Duodenal mucosa (tissue), 2 donors: ENCODE measurements around the gene CHRM5.

Experiments
- H3K27ac ChIP-seq: one replicate; pipeline ENCODE4 v1.7.0; 2013; ENCODE audit warnings: low read depth, low read length
- H3K27me3 ChIP-seq, 2 donors: one replicate each; pipeline ENCODE4 v1.7.0; 2013; ENCODE audit warnings: low read length in 2 of 2, control low read depth in 1 of 2; ENCODE audit not compliant: insufficient read depth in 2 of 2, control insufficient read depth in 1 of 2
- H3K36me3 ChIP-seq, 2 donors: one replicate each; pipeline ENCODE4 v1.7.0; 2013; ENCODE audit warnings: low read length in 2 of 2, control low read depth in 1 of 2; ENCODE audit not compliant: insufficient read depth in 2 of 2, control insufficient read depth in 1 of 2
- H3K4me1 ChIP-seq, 2 donors: one replicate each; pipeline ENCODE4 v1.7.0; 2013; ENCODE audit warnings: low read length in 2 of 2, control low read depth in 1 of 2; ENCODE audit not compliant: insufficient read depth in 2 of 2, control insufficient read depth in 1 of 2
- H3K4me3 ChIP-seq, 2 donors: one replicate each; pipeline ENCODE4 v1.7.0; 2013; ENCODE audit warnings: low read length in 2 of 2, low read depth in 1 of 2
- H3K9ac ChIP-seq, 2 donors: one replicate each; pipeline ENCODE4 v1.7.0; 2013; ENCODE audit warnings: low read length in 2 of 2, low read depth in 1 of 2
- H3K9me3 ChIP-seq, 2 donors: one replicate each; pipeline ENCODE4 v1.7.0; 2013; ENCODE audit warnings: low read length in 2 of 2, control low read depth in 1 of 2; ENCODE audit not compliant: control insufficient read depth in 1 of 2

Gene CHRM5

DNA sequence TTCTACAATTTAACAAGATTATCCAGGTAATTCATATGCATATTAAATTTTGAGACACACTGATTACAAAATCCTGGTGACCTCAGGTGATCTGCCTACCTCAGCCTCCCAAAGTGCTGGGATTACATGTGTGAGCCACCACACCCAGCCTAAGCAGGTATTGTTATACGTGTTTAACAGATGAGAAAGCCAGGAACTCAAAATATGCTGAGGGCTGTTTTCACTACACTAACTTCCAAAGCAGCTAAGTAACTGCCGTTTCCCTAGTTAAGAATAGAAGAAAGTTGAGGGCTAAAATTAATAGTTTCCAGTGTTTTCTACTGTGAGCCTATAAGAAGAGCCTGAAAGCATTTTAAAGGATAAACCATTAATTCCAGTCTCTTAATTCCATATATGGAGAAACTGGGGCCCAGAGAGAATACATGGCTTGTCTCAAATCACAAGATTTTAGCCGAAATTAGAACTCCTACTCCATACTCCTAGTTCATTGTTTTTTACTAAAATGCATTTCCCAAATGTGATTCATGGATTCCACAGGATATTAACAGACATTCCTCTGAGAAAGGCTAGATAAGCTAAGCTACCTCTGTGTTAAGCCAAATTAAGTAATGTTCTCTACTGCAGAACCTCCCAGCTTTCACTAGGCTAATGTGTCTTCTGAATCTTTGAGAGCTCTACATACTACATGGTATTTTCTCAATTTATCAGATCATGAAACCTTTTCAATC is 87.7 kb downstream of the CHRM5 start:
- no peaks in the 10 kb centered on the region for H3K27me3 ChIP-seq
- H3K36me3 ChIP-seq: no peaks in the 10 kb centered on the region
- H3K9me3 ChIP-seq: peaks cover 0 to 4% of the 10 kb centered on the region in 2 donors
- H3K9ac ChIP-seq: no peak overlapping the region
- no peak overlapping the region for H3K4me3 ChIP-seq
- H3K4me1 ChIP-seq: no peaks in the 10 kb centered on the region
- H3K27ac ChIP-seq: no peak overlapping the region

- H3K27me3 ChIP-seq: no peaks in the 10 kb centered on the region
- no peak overlapping the region for H3K27ac ChIP-seq
- H3K9me3 ChIP-seq: peaks cover 0 to 3% of the 10 kb centered on the region in 2 donors
- H3K9ac ChIP-seq: no peak overlapping the region
- no peaks in the 10 kb centered on the region for H3K36me3 ChIP-seq
- H3K4me3 ChIP-seq: no peak overlapping the region
- no peaks in the 10 kb centered on the region for H3K4me1 ChIP-seq
Measured at GRCh38 chr15:34056911-34057310, 88.6 kb downstream of the CHRM5 start.

- Histone ChIP-seq H3K4me1 (no peaks in the 10 kb centered on the region), H3K27ac (no peak overlapping the region)
Measured at GRCh38 chr15:34059476-34059875, 91.2 kb downstream of the CHRM5 start.

GRCh38 chr15:34059946-34060345 is 91.6 kb downstream of the CHRM5 start:
- Histone ChIP-seq H3K36me3 (no peaks in the 10 kb centered on the region), H3K27me3 (no peaks in the 10 kb centered on the region), H3K9ac (no peak overlapping the region), H3K9me3 (no peaks in the 10 kb centered on the region), H3K4me3 (no peak overlapping the region), H3K4me1 (no peaks in the 10 kb centered on the region), H3K27ac (no peak overlapping the region)

More at GRCh38 chr15:34059476-34059875, 91.2 kb downstream of the CHRM5 start:
- Histone ChIP-seq H3K9me3 (no peaks in the 10 kb centered on the region), H3K4me3 (no peak overlapping the region), H3K27me3 (no peaks in the 10 kb centered on the region), H3K36me3 (no peaks in the 10 kb centered on the region), H3K9ac (no peak overlapping the region)

GRCh38 chr15:34064438-34064837 is 96.1 kb downstream of the CHRM5 start:
- H3K36me3 ChIP-seq: no peaks in the 10 kb centered on the region
- H3K4me3 ChIP-seq: no peak overlapping the region
- H3K27ac ChIP-seq: no peak overlapping the region
- H3K27me3 ChIP-seq: no peaks in the 10 kb centered on the region
- no peaks in the 10 kb centered on the region for H3K4me1 ChIP-seq
- H3K9ac ChIP-seq: no peak overlapping the region
- no peaks in the 10 kb centered on the region for H3K9me3 ChIP-seq

DNA sequence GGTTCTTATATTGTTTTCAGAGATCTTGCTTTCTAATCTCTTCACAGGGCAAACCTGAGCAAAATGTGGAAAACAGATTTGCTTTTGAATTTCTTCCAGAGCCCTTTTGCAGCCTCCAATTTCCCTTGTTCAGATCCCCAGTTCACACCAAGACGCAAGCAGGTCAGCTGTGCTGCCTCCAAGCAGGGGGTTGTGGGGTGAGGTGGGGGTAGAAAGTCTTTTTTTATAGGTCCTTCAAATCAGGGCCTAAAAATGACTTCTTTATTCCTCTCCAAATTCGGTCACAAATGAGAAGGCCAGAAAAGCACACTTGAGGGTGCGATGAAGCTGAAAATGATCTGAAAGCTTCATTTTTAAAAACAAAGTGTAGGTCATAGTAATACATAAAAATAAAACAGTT is 97.0 kb downstream of the CHRM5 start:
- no peak overlapping the region for H3K27ac ChIP-seq
- H3K27me3 ChIP-seq: no peaks in the 10 kb centered on the region

DNA sequence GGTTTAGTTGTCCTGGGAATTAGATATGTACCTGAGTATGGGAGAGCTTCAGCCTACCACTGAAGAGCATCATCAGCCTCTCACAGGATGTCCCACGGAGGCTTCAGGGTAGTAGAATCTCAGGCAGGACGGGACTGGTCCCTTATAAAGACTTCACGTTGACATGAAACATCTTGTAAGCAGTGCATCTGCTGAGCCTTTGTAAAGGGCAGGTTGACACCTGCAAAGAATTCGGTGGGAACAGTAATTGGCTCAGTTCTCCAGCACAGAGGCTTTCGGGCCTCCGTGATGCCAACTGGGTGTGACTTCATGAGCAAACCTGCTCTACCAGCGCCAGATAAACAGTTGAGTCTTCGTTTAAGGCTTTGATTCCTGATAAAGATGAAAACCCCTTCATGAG is 97.6 kb downstream of the CHRM5 start:
- H3K9me3 ChIP-seq: no peaks in the 10 kb centered on the region

More for the DNA sequence above, 97.0 kb downstream of the CHRM5 start:
- no peaks in the 10 kb centered on the region for H3K36me3 ChIP-seq
- no peaks in the 10 kb centered on the region for H3K4me1 ChIP-seq
- no peak overlapping the region for H3K9ac ChIP-seq
- no peaks in the 10 kb centered on the region for H3K9me3 ChIP-seq
- H3K4me3 ChIP-seq: no peak overlapping the region

DNA sequence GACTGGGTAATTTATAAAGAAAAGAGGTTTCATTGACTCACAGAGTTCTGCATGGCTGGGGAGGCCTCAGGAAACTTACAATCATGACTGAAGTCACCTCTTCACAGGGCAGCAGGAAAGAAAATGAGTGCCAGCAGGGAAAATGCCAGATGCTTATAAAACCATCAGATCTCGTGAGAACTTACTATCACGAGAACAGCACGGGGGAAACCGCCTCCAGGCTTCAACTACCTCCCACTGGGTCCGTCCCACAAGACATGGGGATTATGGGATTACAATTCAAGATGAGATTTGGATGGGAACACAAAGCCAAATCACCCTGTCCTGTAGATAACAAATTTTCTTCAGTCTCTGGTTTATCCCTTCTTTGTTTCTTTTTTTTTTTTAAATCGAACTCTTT is 101.7 kb downstream of the CHRM5 start:
- no peak overlapping the region for H3K27ac ChIP-seq
- H3K4me1 ChIP-seq: no peaks in the 10 kb centered on the region

More for the DNA sequence above, 97.6 kb downstream of the CHRM5 start:
- Histone ChIP-seq H3K9ac (no peak overlapping the region), H3K4me1 (no peaks in the 10 kb centered on the region), H3K4me3 (no peak overlapping the region), H3K36me3 (no peaks in the 10 kb centered on the region), H3K27me3 (no peaks in the 10 kb centered on the region), H3K27ac (no peak overlapping the region)

GRCh38 chr15:34076785-34077184 is 108.5 kb downstream of the CHRM5 start:
- Histone ChIP-seq H3K27ac (no peak overlapping the region), H3K4me1 (no peaks in the 10 kb centered on the region), H3K36me3 (no peaks in the 10 kb centered on the region), H3K9me3 (no peaks in the 10 kb centered on the region), H3K9ac (no peak overlapping the region), H3K27me3 (no peaks in the 10 kb centered on the region), H3K4me3 (no peak overlapping the region)

More for the DNA sequence above, 101.7 kb downstream of the CHRM5 start:
- H3K36me3 ChIP-seq: no peaks in the 10 kb centered on the region
- H3K27me3 ChIP-seq: no peaks in the 10 kb centered on the region
- H3K9ac ChIP-seq: no peak overlapping the region
- H3K9me3 ChIP-seq: no peaks in the 10 kb centered on the region
- H3K4me3 ChIP-seq: no peak overlapping the region

- Histone ChIP-seq H3K27ac (no peak overlapping the region), H3K9me3 (no peaks in the 10 kb centered on the region)
Measured at GRCh38 chr15:34078900-34079299, 110.6 kb downstream of the CHRM5 start.

More at GRCh38 chr15:34078900-34079299, 110.6 kb downstream of the CHRM5 start:
- no peaks in the 10 kb centered on the region for H3K27me3 ChIP-seq
- no peak overlapping the region for H3K4me3 ChIP-seq
- peaks cover 0 to under 1% of the 10 kb centered on the region in 2 donors for H3K36me3 ChIP-seq
- no peak overlapping the region for H3K9ac ChIP-seq
- no peaks in the 10 kb centered on the region for H3K4me1 ChIP-seq
